ENCODE data around the gene SND1.

SND1 gene

DNA sequence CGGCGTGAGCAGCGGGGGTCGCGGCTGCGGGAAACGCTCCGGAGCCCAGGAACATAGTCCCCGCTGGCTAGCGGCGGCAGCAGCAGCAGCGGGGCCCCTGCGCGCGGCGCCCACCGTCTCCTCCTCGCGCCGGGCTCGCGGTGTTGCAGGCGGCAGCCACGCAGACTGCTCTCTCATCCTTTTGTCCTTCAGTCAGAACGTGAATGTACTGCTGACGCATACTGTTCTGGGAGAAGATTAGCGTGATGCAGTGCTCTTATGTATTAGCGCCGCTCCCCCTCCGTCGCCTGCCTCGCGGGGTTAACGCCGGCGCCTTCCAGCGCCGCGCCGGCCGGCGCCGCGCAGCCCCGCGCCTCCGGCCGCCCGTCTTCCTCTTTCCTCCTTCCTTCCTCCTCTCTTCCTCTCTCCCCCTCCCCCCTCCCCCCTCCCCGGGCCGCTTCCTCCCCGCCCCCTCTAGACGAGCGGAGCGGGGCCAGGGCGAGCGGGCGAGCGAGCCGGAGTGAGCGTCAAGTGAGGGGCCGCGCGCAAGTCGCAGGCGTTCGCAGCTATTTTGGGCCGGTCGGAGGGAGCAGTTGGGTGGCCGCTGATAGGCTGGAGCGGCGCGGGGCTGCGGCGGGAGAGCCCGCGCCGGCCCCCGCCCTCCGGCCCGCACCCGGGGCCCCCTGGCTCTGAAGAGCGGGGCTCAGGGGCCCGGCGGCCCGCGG, 380.1 kb downstream of the SND1 start (continued):
- TF ChIP-seq, protein P1, sequence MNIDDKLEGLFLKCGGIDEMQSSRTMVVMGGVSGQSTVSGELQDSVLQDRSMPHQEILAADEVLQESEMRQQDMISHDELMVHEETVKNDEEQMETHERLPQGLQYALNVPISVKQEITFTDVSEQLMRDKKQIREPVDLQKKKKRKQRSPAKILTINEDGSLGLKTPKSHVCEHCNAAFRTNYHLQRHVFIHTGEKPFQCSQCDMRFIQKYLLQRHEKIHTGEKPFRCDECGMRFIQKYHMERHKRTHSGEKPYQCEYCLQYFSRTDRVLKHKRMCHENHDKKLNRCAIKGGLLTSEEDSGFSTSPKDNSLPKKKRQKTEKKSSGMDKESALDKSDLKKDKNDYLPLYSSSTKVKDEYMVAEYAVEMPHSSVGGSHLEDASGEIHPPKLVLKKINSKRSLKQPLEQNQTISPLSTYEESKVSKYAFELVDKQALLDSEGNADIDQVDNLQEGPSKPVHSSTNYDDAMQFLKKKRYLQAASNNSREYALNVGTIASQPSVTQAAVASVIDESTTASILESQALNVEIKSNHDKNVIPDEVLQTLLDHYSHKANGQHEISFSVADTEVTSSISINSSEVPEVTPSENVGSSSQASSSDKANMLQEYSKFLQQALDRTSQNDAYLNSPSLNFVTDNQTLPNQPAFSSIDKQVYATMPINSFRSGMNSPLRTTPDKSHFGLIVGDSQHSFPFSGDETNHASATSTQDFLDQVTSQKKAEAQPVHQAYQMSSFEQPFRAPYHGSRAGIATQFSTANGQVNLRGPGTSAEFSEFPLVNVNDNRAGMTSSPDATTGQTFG (tag by site-specific recombination; IDR thresholded peaks at IDR 0.05; ENCODE audit: borderline replicate concordance) = no peak
- TF ChIP-seq ZNF473 (tag by site-specific recombination; IDR thresholded peaks at IDR 0.05) = no peak
- TF ChIP-seq, protein P2, sequence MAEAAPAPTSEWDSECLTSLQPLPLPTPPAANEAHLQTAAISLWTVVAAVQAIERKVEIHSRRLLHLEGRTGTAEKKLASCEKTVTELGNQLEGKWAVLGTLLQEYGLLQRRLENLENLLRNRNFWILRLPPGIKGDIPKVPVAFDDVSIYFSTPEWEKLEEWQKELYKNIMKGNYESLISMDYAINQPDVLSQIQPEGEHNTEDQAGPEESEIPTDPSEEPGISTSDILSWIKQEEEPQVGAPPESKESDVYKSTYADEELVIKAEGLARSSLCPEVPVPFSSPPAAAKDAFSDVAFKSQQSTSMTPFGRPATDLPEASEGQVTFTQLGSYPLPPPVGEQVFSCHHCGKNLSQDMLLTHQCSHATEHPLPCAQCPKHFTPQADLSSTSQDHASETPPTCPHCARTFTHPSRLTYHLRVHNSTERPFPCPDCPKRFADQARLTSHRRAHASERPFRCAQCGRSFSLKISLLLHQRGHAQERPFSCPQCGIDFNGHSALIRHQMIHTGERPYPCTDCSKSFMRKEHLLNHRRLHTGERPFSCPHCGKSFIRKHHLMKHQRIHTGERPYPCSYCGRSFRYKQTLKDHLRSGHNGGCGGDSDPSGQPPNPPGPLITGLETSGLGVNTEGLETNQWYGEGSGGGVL (tag by site-specific recombination; IDR thresholded peaks at IDR 0.05) = 0 out of 2 replicates have a peak, but pooled peaks have one; percentile 17
- TF ChIP-seq ZNF394 (tag by site-specific recombination; IDR thresholded peaks at IDR 0.05; ENCODE audit: borderline replicate concordance) = no peak
- TF ChIP-seq HOXD13 (CRISPR knock-in tag; IDR thresholded peaks at IDR 0.05; ENCODE audit: borderline replicate concordance) = no peak
- TF ChIP-seq, protein P3, sequence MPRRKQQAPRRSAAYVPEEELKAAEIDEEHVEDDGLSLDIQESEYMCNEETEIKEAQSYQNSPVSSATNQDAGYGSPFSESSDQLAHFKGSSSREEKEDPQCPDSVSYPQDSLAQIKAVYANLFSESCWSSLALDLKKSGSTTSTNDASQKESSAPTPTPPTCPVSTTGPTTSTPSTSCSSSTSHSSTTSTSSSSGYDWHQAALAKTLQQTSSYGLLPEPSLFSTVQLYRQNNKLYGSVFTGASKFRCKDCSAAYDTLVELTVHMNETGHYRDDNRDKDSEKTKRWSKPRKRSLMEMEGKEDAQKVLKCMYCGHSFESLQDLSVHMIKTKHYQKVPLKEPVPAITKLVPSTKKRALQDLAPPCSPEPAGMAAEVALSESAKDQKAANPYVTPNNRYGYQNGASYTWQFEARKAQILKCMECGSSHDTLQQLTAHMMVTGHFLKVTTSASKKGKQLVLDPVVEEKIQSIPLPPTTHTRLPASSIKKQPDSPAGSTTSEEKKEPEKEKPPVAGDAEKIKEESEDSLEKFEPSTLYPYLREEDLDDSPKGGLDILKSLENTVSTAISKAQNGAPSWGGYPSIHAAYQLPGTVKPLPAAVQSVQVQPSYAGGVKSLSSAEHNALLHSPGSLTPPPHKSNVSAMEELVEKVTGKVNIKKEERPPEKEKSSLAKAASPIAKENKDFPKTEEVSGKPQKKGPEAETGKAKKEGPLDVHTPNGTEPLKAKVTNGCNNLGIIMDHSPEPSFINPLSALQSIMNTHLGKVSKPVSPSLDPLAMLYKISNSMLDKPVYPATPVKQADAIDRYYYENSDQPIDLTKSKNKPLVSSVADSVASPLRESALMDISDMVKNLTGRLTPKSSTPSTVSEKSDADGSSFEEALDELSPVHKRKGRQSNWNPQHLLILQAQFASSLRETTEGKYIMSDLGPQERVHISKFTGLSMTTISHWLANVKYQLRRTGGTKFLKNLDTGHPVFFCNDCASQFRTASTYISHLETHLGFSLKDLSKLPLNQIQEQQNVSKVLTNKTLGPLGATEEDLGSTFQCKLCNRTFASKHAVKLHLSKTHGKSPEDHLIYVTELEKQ (tag by site-specific recombination; IDR thresholded peaks at IDR 0.05; ENCODE audit: borderline replicate concordance) = no peak
- no peak for TF ChIP-seq GLIS2 (tag by site-specific recombination; IDR thresholded peaks at IDR 0.05)
- TF ChIP-seq, protein P4, sequence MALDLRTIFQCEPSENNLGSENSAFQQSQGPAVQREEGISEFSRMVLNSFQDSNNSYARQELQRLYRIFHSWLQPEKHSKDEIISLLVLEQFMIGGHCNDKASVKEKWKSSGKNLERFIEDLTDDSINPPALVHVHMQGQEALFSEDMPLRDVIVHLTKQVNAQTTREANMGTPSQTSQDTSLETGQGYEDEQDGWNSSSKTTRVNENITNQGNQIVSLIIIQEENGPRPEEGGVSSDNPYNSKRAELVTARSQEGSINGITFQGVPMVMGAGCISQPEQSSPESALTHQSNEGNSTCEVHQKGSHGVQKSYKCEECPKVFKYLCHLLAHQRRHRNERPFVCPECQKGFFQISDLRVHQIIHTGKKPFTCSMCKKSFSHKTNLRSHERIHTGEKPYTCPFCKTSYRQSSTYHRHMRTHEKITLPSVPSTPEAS (tag by site-specific recombination; IDR thresholded peaks at IDR 0.05) = no peak
- TF ChIP-seq ZNF664 (tag by site-specific recombination; IDR thresholded peaks at IDR 0.05) = no peak
- peak; percentile 90 for TF ChIP-seq ZNF341 (tag by site-specific recombination; IDR thresholded peaks at IDR 0.05; ENCODE audit: low read depth)
- TF ChIP-seq, protein P5, sequence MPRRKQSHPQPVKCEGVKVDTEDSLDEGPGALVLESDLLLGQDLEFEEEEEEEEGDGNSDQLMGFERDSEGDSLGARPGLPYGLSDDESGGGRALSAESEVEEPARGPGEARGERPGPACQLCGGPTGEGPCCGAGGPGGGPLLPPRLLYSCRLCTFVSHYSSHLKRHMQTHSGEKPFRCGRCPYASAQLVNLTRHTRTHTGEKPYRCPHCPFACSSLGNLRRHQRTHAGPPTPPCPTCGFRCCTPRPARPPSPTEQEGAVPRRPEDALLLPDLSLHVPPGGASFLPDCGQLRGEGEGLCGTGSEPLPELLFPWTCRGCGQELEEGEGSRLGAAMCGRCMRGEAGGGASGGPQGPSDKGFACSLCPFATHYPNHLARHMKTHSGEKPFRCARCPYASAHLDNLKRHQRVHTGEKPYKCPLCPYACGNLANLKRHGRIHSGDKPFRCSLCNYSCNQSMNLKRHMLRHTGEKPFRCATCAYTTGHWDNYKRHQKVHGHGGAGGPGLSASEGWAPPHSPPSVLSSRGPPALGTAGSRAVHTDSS (tag by site-specific recombination; IDR thresholded peaks at IDR 0.05) = peak; percentile 50; the same call in 1 of the 2 replicates
- TF ChIP-seq, protein P6, sequence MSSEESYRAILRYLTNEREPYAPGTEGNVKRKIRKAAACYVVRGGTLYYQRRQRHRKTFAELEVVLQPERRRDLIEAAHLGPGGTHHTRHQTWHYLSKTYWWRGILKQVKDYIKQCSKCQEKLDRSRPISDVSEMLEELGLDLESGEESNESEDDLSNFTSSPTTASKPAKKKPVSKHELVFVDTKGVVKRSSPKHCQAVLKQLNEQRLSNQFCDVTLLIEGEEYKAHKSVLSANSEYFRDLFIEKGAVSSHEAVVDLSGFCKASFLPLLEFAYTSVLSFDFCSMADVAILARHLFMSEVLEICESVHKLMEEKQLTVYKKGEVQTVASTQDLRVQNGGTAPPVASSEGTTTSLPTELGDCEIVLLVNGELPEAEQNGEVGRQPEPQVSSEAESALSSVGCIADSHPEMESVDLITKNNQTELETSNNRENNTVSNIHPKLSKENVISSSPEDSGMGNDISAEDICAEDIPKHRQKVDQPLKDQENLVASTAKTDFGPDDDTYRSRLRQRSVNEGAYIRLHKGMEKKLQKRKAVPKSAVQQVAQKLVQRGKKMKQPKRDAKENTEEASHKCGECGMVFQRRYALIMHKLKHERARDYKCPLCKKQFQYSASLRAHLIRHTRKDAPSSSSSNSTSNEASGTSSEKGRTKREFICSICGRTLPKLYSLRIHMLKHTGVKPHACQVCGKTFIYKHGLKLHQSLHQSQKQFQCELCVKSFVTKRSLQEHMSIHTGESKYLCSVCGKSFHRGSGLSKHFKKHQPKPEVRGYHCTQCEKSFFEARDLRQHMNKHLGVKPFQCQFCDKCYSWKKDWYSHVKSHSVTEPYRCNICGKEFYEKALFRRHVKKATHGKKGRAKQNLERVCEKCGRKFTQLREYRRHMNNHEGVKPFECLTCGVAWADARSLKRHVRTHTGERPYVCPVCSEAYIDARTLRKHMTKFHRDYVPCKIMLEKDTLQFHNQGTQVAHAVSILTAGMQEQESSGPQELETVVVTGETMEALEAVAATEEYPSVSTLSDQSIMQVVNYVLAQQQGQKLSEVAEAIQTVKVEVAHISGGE (tag by site-specific recombination; conservative IDR thresholded peaks at IDR 0.05; ENCODE audit: low read depth) = 0 out of 2 replicates have a peak, but pooled peaks have one; percentile 27
- 0 out of 2 replicates have a peak, but pooled peaks have one; percentile 28 for TF ChIP-seq ZNF610 (tag by site-specific recombination; IDR thresholded peaks at IDR 0.05; ENCODE audit: borderline replicate concordance)
- peak; percentile 39; the same call in 1 of the 2 replicates for TF ChIP-seq ZNF366 (tag by site-specific recombination; conservative IDR thresholded peaks at IDR 0.05)
- TF ChIP-seq, protein P7, sequence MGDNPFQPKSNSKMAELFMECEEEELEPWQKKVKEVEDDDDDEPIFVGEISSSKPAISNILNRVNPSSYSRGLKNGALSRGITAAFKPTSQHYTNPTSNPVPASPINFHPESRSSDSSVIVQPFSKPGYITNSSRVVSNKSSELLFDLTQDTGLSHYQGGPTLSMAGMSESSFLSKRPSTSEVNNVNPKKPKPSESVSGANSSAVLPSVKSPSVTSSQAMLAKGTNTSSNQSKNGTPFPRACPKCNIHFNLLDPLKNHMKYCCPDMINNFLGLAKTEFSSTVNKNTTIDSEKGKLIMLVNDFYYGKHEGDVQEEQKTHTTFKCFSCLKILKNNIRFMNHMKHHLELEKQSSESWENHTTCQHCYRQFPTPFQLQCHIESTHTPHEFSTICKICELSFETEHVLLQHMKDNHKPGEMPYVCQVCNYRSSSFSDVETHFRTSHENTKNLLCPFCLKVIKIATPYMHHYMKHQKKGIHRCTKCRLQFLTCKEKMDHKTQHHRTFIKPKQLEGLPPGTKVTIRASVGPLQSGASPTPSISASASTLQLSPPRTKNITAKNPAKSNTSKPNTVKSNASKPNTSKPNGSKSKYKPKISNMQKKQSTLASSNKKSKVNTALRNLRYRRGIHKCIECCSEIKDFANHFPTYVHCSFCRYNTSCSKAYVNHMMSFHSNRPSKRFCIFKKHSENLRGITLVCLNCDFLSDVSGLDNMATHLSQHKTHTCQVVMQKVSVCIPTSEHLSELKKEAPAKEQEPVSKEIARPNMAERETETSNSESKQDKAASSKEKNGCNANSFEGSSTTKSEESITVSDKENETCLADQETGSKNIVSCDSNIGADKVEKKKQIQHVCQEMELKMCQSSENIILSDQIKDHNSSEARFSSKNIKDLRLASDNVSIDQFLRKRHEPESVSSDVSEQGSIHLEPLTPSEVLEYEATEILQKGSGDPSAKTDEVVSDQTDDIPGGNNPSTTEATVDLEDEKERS (tag by site-specific recombination; IDR thresholded peaks at IDR 0.05) = no peak
- no peak for TF ChIP-seq GLIS1 (tag by site-specific recombination; IDR thresholded peaks at IDR 0.05)
- peak; percentile 74 for TF ChIP-seq ZBTB8A (tag by site-specific recombination; IDR thresholded peaks at IDR 0.05)
- TF ChIP-seq ZSCAN23 (tag by site-specific recombination; IDR thresholded peaks at IDR 0.05) = no peak
- TF ChIP-seq ZNF785 (tag by site-specific recombination; IDR thresholded peaks at IDR 0.05) = no peak
- 0 out of 2 replicates have a peak, but pooled peaks have one; percentile 29 for TF ChIP-seq ZNF596 (tag by site-specific recombination; IDR thresholded peaks at IDR 0.05)
- TF ChIP-seq ZNF184 (tag by site-specific recombination; IDR thresholded peaks at IDR 0.05) = 0 out of 2 replicates have a peak, but pooled peaks have one; percentile 31
